ENCODE data around the gene MRC2. TPM values are rescaled to one million over a fixed set of nuclear protein-coding genes. Genes with fewer than 3 reads are reported as not detected.

MRC2 gene
- total and polyA plus RNA-seq, 9 of the 15 experiments (the other 6 are each of a cell fraction or from before 2014, with no cell fraction given) = 0.28 to 11.5 (median 6.6) TPM

DNA sequence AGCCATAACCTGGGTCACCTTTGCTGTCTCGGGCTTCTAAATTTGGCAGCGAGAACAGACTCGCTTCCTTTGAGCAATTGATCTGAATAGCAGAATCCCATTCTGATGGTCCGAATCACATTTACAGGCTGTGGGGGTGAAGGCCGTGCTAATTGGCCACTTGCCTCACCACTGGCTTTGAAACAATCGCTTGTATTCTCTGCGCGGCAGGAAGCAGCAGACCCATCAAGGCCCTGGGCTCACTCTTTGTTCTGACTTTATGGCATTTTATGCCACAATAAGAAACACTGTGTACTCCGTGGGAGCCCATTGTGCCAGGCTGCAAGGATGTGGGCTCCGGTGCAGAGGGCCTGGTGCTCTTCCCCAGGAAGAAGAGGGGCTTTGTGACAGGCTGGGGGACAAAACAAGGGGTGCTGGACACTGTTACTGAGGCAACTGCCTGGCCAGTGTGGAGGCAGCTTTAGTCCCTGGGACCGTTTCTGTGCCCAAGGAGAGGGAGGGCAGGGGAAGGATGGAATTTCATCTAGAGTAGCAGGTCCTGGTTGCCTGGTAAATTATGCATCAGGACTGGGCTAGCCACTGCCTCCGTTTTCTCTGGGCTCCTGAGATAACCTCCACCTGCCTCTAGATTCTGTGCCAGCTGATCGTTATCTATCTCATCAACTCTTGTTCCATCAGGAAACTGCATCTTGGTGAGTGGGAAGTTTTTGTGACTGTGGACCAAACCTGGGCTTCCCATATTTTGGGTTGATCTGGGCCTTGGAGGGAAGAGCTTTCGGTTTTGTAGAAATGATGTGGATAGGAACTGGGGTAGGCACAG is 78.5 kb downstream of the MRC2 start:
- Histone ChIP-seq H3K27me3 (ENCODE audit: control insufficient read depth in 2 of 2, insufficient read depth in 2 of 2, low read length in 2 of 2) (peaks cover 8 to 41% of the 10 kb centered on the region in 2 experiments), H2AFZ (ENCODE audit: low read depth, low read length) (no peak overlapping the region), H3K4me1 (replicated peaks in 1 of 2; ENCODE audit: control insufficient read depth in 2 of 2, insufficient read depth in 2 of 2, low read length in 2 of 2) (peaks cover 4 to 21% of the 10 kb centered on the region in 2 experiments; a peak in 4 of 5 replicates), H3K9me1 (ENCODE audit: control insufficient read depth, insufficient read depth, low read length) (no peaks in the 10 kb centered on the region), H3K36me3 (ENCODE audit: control insufficient read depth, insufficient read depth, low read length) (no peaks in the 10 kb centered on the region), H3K79me2 (ENCODE audit: control insufficient read depth, insufficient read depth, low read length) (no peaks in the 10 kb centered on the region), H3K4me2 (ENCODE audit: insufficient read depth, low read length) (no peak overlapping the region), H3K9ac (ENCODE audit: insufficient read depth in 1 of 2, low read depth in 2 of 2, low read length in 2 of 2) (no peak overlapping the region), H3K4me3 (no peak overlapping the region), H4K20me1 (replicated peaks; ENCODE audit: control insufficient read depth, insufficient read depth, low read length) (no peaks in the 10 kb centered on the region), H3K9me3 (replicated peaks; ENCODE audit: control insufficient read depth, insufficient read depth, low read depth, low read length) (peaks cover 6% of the 10 kb centered on the region; the same call in 1 of the 2 replicates), H3K27ac (ENCODE audit: extremely low read depth, low read depth, low read length) (no peak overlapping the region)
- DNase-seq (ENCODE audit: extremely low read depth in 1 of 4, low spot score in 3 of 4) (no peak), ATAC-seq (no peak), FAIRE-seq (no peak)
- 39% methylated on average over 14 of the region's 14 CpGs for WGBS (ENCODE audit: insufficient coverage, low coverage, missing lambda C conversion rate)
- ChIA-PET POLR2A (interaction anchor here (0.6 kb wide), 1 partner anchor 1036 kb away, joined by 3 read pairs; no protein-coding TSS in a partner anchor), CTCF (ENCODE audit: low intra/inter-chr PET ratio) (interaction anchor here (1.1 kb wide), 1 partner anchor 701 kb away, joined by 3 read pairs; no protein-coding TSS in a partner anchor)
- intact Hi-C loops (cut with micrococcal nuclease) (no loop called here), in situ Hi-C loops (cut with MboI) (loop anchor here (25.0 kb wide), 1 partner anchor 256 kb away; the partner anchor contains the start of gene TANC2)
- no TSS peak for BruUV-seq (replicated peaks)
- TF ChIP-seq FOXP1 (CRISPR knock-in tag; IDR thresholded peaks at IDR 0.05) = no peak
- TF ChIP-seq BCOR (IDR thresholded peaks at IDR 0.05) = no peak
- TF ChIP-seq CBX8 (IDR thresholded peaks at IDR 0.05; ENCODE audit: borderline replicate concordance, extremely low read depth, low read depth, low read length, poor library complexity, severe bottlenecking) = no peak
- no peak for TF ChIP-seq FOSL1 (tag; conservative IDR thresholded peaks at IDR 0.05)
- TF ChIP-seq KLF16 (IDR thresholded peaks at IDR 0.05) = no peak
- no peak for TF ChIP-seq ZNF707 (CRISPR knock-in tag; conservative IDR thresholded peaks at IDR 0.05)
- TF ChIP-seq, protein P1, sequence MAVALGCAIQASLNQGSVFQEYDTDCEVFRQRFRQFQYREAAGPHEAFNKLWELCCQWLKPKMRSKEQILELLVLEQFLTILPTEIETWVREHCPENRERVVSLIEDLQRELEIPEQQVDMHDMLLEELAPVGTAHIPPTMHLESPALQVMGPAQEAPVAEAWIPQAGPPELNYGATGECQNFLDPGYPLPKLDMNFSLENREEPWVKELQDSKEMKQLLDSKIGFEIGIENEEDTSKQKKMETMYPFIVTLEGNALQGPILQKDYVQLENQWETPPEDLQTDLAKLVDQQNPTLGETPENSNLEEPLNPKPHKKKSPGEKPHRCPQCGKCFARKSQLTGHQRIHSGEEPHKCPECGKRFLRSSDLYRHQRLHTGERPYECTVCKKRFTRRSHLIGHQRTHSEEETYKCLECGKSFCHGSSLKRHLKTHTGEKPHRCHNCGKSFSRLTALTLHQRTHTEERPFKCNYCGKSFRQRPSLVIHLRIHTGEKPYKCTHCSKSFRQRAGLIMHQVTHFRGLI (CRISPR knock-in tag; IDR thresholded peaks at IDR 0.05) = no peak
- TF ChIP-seq, protein P2, sequence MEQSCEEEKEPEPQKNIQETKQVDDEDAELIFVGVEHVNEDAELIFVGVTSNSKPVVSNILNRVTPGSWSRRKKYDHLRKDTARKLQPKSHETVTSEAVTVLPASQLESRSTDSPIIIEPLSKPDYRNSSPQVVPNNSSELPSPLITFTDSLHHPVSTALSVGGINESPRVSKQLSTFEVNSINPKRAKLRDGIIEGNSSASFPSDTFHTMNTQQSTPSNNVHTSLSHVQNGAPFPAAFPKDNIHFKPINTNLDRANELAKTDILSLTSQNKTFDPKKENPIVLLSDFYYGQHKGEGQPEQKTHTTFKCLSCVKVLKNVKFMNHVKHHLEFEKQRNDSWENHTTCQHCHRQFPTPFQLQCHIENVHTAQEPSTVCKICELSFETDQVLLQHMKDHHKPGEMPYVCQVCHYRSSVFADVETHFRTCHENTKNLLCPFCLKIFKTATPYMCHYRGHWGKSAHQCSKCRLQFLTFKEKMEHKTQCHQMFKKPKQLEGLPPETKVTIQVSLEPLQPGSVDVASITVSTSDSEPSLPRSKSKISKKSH (CRISPR knock-in tag; IDR thresholded peaks at IDR 0.05) = no peak
- TF ChIP-seq BACH1 (tag; IDR thresholded peaks at IDR 0.05) = no peak
- TF ChIP-seq POLR2AphosphoS5 (IDR thresholded peaks at IDR 0.05; ENCODE audit: control insufficient read depth, insufficient read depth, low read depth, low read length) = no peak
- no peak for TF ChIP-seq MECOM (CRISPR knock-in tag; IDR thresholded peaks at IDR 0.05)
- no peak for TF ChIP-seq GABPB2 (CRISPR knock-in tag; conservative IDR thresholded peaks at IDR 0.05)
- TF ChIP-seq, protein P3, sequence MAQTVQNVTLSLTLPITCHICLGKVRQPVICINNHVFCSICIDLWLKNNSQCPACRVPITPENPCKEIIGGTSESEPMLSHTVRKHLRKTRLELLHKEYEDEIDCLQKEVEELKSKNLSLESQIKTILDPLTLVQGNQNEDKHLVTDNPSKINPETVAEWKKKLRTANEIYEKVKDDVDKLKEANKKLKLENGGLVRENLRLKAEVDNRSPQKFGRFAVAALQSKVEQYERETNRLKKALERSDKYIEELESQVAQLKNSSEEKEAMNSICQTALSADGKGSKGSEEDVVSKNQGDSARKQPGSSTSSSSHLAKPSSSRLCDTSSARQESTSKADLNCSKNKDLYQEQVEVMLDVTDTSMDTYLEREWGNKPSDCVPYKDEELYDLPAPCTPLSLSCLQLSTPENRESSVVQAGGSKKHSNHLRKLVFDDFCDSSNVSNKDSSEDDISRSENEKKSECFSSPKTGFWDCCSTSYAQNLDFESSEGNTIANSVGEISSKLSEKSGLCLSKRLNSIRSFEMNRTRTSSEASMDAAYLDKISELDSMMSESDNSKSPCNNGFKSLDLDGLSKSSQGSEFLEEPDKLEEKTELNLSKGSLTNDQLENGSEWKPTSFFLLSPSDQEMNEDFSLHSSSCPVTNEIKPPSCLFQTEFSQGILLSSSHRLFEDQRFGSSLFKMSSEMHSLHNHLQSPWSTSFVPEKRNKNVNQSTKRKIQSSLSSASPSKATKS (CRISPR knock-in tag; IDR thresholded peaks at IDR 0.05) = no peak
- no peak for TF ChIP-seq ERF (CRISPR knock-in tag; IDR thresholded peaks at IDR 0.05)
- TF ChIP-seq ZNF644 (tag; IDR thresholded peaks at IDR 0.05; ENCODE audit: low read depth) = no peak

Data from K562 (cell line).